Stimulated activated CD4-positive, alpha-beta T cell treated with anti-CD3 and anti-CD28 coated beads, Interleukin-12 subunit alpha, Interleukin-12 subunit beta, amount 100 ng/mL, for 24 hours (primary cell): ENCODE measurements around the gene CDCA7L.

ENCODE experiments used
- DNase-seq, 2 experiments: peaks; one replicate each; pipeline ENCODE4 v3.0.0-alpha.2; 2020; ENCODE audit warnings: low read depth in 2 of 2

Gene CDCA7L

GRCh38 chr7:21945454-21946221, at the start of gene CDCA7L:
TSS of gene CDCA7L (minus strand) at chr7:21945899. CDS start at chr7:21945804, 95 bp downstream.
- peak; percentile 57 to 73 for DNase-seq

GRCh38 chr7:21986096-21986495, 40.4 kb upstream of the CDCA7L start:
- no peak for DNase-seq

GRCh38 chr7:21984042-21984441, 38.3 kb upstream of the CDCA7L start:
- DNase-seq = no peak

GRCh38 chr7:21983056-21983455, 37.4 kb upstream of the CDCA7L start:
- no peak for DNase-seq

GRCh38 chr7:21981524-21981923, 35.8 kb upstream of the CDCA7L start:
- no peak for DNase-seq

- no peak for DNase-seq
These were observed 35.3 kb upstream of the CDCA7L start for GRCh38 chr7:21980926-21981500.

- no peak for DNase-seq
These were observed 26.7 kb upstream of the CDCA7L start for GRCh38 chr7:21972397-21972784.

GRCh38 chr7:21971780-21972396, 26.2 kb upstream of the CDCA7L start:
- no peak for DNase-seq

- no peak for DNase-seq
These were observed 24.1 kb upstream of the CDCA7L start for GRCh38 chr7:21969822-21970221.

- no peak for DNase-seq
These were observed 21.9 kb upstream of the CDCA7L start for GRCh38 chr7:21967598-21968003.

- DNase-seq = no peak
These were observed 20.6 kb upstream of the CDCA7L start for GRCh38 chr7:21966271-21966670.

- DNase-seq = no peak
These were observed 19.6 kb upstream of the CDCA7L start for GRCh38 chr7:21965291-21965690.

GRCh38 chr7:21962677-21963076, 17.0 kb upstream of the CDCA7L start:
- no peak for DNase-seq

- DNase-seq = no peak
These were observed 15.2 kb upstream of the CDCA7L start for GRCh38 chr7:21960922-21961321.

GRCh38 chr7:21959387-21959776, 13.7 kb upstream of the CDCA7L start:
- no peak for DNase-seq

- DNase-seq = no peak
These were observed 8.1 kb upstream of the CDCA7L start for GRCh38 chr7:21953781-21954180.

- no peak for DNase-seq
These were observed 3.3 kb upstream of the CDCA7L start for GRCh38 chr7:21948887-21949540.

- no peak for DNase-seq
These were observed 2.7 kb upstream of the CDCA7L start for GRCh38 chr7:21948364-21948763.

- DNase-seq = no peak
These were observed 2.2 kb upstream of the CDCA7L start for GRCh38 chr7:21947946-21948345.

GRCh38 chr7:21947056-21947455, 1.4 kb upstream of the CDCA7L start:
- no peak for DNase-seq

- no peak for DNase-seq
These were observed 567 bp upstream of the CDCA7L start for GRCh38 chr7:21946222-21946709.
